GM23248 (cell line): ENCODE results near the gene ZNF789. TPM values are rescaled to one million over a fixed set of nuclear protein-coding genes. Genes with fewer than 3 reads are reported as not detected.

Source experiments
- DNase-seq: peaks from one replicate; pipeline ENCODE4 v3.0.0-alpha.2; 2015
- H2AFZ ChIP-seq: fragments of 200-600 bp; sonication (generic); 2 replicates; pipeline ENCODE4 v1.6.1; 2016; ENCODE audit warnings: antibody characterized with exemption
- H3F3A ChIP-seq: fragments of 200-600 bp; sonication (generic); 2 replicates; pipeline ENCODE4 v1.6.1; 2016; ENCODE audit warnings: mild to moderate bottlenecking, antibody characterized with exemption, mixed run types; ENCODE audit not compliant: insufficient read depth
- H3K27ac ChIP-seq: fragments of 200-600 bp; sonication (generic); 2 replicates; pipeline ENCODE4 v1.5.1; 2016; ENCODE audit warnings: mild to moderate bottlenecking
- H3K27me3 ChIP-seq: fragments of 200-600 bp; sonication (generic); replicated peaks from 2 replicates; pipeline ENCODE4 v1.6.1; 2016; ENCODE audit warnings: mild to moderate bottlenecking; ENCODE audit not compliant: insufficient read depth
- H3K36me3 ChIP-seq: fragments of 200-600 bp; sonication (generic); 2 replicates; pipeline ENCODE4 v1.6.1; 2016; ENCODE audit warnings: low read depth, mild to moderate bottlenecking
- H3K4me1 ChIP-seq: fragments of 200-600 bp; sonication (generic); 2 replicates; pipeline ENCODE4 v1.6.1; 2016; ENCODE audit warnings: mild to moderate bottlenecking; ENCODE audit not compliant: insufficient read depth
- H3K4me2 ChIP-seq: fragments of 200-600 bp; sonication (generic); one replicate; pipeline ENCODE4 v1.6.1; 2016; ENCODE audit warnings: mild to moderate bottlenecking; ENCODE audit not compliant: unreplicated experiment
- H3K4me3 ChIP-seq: fragments of 200-600 bp; sonication (generic); 2 replicates; pipeline ENCODE4 v1.5.1; 2016; ENCODE audit warnings: mild to moderate bottlenecking
- H3K79me2 ChIP-seq: fragments of 200-600 bp; sonication (generic); 2 replicates; pipeline ENCODE4 v1.6.1; 2016; ENCODE audit warnings: mild to moderate bottlenecking; ENCODE audit not compliant: insufficient read depth
- H3K9ac ChIP-seq: fragments of 200-600 bp; sonication (generic); 2 replicates; pipeline ENCODE4 v1.6.1; 2016; ENCODE audit warnings: mild to moderate bottlenecking
- H3K9me2 ChIP-seq: fragments of 200-600 bp; sonication (generic); 2 replicates; pipeline ENCODE4 v1.6.1; 2016; ENCODE audit warnings: mixed run types, mild to moderate bottlenecking, moderate library complexity; ENCODE audit not compliant: insufficient read depth
- H3K9me3 ChIP-seq: fragments of 200-600 bp; sonication (generic); one replicate; pipeline ENCODE4 v1.6.1; 2017; ENCODE audit warnings: low read depth
- H4K20me1 ChIP-seq: fragments of 200-600 bp; sonication (generic); 2 replicates; pipeline ENCODE4 v1.6.0; 2016; ENCODE audit not compliant: insufficient read depth
- EZH2 ChIP-seq: fragments of 200-600 bp; sonication (generic); IDR thresholded peaks from 2 replicates; pipeline ENCODE4 v1.6.1; 2018; ENCODE audit warnings: antibody characterized with exemption, mild to moderate bottlenecking; ENCODE audit not compliant: insufficient read depth, poor library complexity, severe bottlenecking
- EZH2phosphoT487 ChIP-seq: fragments of 200-600 bp; sonication (generic); IDR thresholded peaks from 2 replicates; pipeline ENCODE4 v1.6.1; 2018; ENCODE audit warnings: antibody characterized with exemption, moderate library complexity, mild to moderate bottlenecking, low read depth; ENCODE audit not compliant: insufficient read depth
- WGBS, 2 experiments: methylation state at CpG; one replicate each; pipeline ENCODE4 v1.1.6; 2015 to 2017; ENCODE audit warnings: low lambda C conversion rate in 2 of 2, low coverage in 1 of 2; ENCODE audit errors: missing lambda C conversion rate in 2 of 2; 5-methylcytosine and 5-hydroxymethylcytosine counted together
- in situ Hi-C: fragments of 300-500 bp; cut with MboI; formaldehyde crosslinking; loops from 2 replicates; pipeline ENCODE4 v1.15.0; 2020
- polyA plus RNA-seq: library from polyadenylated mRNA; unstranded; fragments of >200 nt; fragmentation: Nextera tagmentation; extraction: Ambion mirVana; gene quantifications from 2 replicates; pipeline ENCODE4 v1.2.1, GENCODE V29; 2016
- total RNA-seq: library from RNA; depleted of rRNA; stranded (reverse); fragments of >200 nt; shearing (Covaris generic); gene quantifications from 2 replicates; pipeline ENCODE4 v1.2.3, GENCODE V29; 2014; rRNA removed

Gene ZNF789
- total and polyA plus RNA-seq, 2 experiments from 2014 or later: 5.3 to 8.5 TPM

- Histone ChIP-seq H3K36me3 (peaks cover 23% of the 10 kb centered on the region; the same call in 1 of the 2 replicates), H3K79me2 (peaks cover 7% of the 10 kb centered on the region; the same call in 1 of the 2 replicates), H3K9me3 (no peaks in the 10 kb centered on the region), H4K20me1 (no peaks in the 10 kb centered on the region), H2AFZ (no peak overlapping the region), H3K27ac (no peak overlapping the region), H3K4me2 (no peak overlapping the region), H3K4me3 (no peak overlapping the region), H3K9ac (no peak overlapping the region), H3F3A (no peaks in the 10 kb centered on the region), H3K4me1 (no peaks in the 10 kb centered on the region), H3K9me2 (no peaks in the 10 kb centered on the region), H3K27me3 (no peaks in the 10 kb centered on the region)
- in situ Hi-C loops: no loop called here
- DNase-seq: no peak
- 94 to 96% methylated on average over 3 of the region's 3 CpGs for WGBS, 2 experiments
- TF ChIP-seq EZH2 (no peak), EZH2phosphoT487 (no peak)
Observed at GRCh38 chr7:99521399-99521798, 48.7 kb downstream of the ZNF789 start.

DNA sequence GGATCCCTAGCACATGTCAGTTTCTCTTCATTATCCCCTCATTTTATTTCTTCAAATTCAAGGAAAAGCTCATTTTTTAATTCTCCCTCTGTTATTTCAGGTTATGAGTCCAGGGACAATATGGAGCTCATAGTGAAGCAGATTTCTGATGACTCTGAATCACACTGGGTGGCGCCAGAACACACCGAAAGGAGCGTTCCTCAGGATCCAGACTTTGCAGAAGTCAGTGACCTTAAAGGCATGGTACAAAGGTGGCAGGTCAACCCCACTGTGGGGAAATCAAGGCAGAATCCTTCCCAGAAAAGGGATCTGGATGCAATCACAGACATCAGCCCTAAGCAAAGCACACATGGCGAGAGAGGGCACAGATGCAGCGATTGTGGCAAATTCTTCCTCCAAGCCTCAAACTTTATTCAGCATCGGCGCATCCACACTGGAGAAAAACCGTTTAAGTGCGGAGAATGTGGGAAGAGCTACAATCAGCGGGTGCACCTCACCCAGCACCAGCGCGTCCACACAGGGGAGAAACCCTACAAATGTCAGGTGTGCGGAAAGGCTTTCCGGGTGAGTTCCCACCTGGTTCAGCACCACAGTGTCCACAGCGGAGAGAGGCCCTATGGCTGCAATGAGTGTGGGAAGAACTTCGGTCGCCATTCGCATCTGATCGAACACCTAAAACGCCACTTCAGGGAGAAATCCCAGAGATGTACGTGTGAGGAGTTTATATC lies 53.2 kb downstream of the ZNF789 start:
- no peaks in the 10 kb centered on the region for H3F3A ChIP-seq
- H3K9me3 ChIP-seq: peaks cover 4% of the 10 kb centered on the region
- H3K79me2 ChIP-seq: peaks cover 11% of the 10 kb centered on the region
- H3K9ac ChIP-seq: no peak overlapping the region
- TF ChIP-seq EZH2phosphoT487 (no peak), EZH2 (no peak)
- no peaks in the 10 kb centered on the region for H4K20me1 ChIP-seq
- H3K4me1 ChIP-seq: no peaks in the 10 kb centered on the region
- H3K9me2 ChIP-seq: no peaks in the 10 kb centered on the region
- DNase-seq: peak; percentile 32
- no peaks in the 10 kb centered on the region for H3K27me3 ChIP-seq
- no peak overlapping the region for H2AFZ ChIP-seq
- in situ Hi-C loops: no loop called here
- H3K4me2 ChIP-seq: no peak overlapping the region
- WGBS, 2 experiments: 94 to 95% methylated on average over 21 of the region's 21 CpGs
- H3K27ac ChIP-seq: no peak overlapping the region
- peaks cover 49% of the 10 kb centered on the region for H3K36me3 ChIP-seq
- no peak overlapping the region for H3K4me3 ChIP-seq

DNA sequence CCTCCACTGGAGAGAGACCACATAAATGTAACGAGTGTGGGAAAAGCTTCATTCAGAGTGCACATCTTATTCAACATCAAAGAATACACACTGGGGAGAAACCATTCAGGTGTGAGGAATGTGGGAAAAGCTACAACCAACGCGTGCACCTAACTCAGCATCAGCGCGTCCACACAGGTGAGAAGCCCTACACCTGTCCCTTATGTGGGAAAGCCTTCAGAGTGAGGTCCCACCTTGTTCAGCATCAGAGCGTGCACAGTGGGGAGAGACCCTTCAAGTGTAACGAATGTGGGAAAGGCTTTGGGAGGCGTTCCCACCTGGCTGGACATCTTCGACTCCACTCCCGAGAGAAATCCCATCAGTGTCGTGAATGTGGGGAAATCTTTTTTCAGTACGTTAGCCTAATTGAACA lies 58.7 kb downstream of the ZNF789 start:
- H3K4me1 ChIP-seq: no peaks in the 10 kb centered on the region
- WGBS, 2 experiments: 97 to 99% methylated on average over 12 of the region's 12 CpGs
- no peak overlapping the region for H3K27ac ChIP-seq
- H3K4me2 ChIP-seq: no peak overlapping the region
- no peak overlapping the region for H2AFZ ChIP-seq
- no peaks in the 10 kb centered on the region for H3K9me2 ChIP-seq
- in situ Hi-C loops: no loop called here
- H3K9me3 ChIP-seq: peaks cover 21% of the 10 kb centered on the region
- no peak for TF ChIP-seq EZH2phosphoT487
- TF ChIP-seq EZH2: no peak
- no peak overlapping the region for H3K9ac ChIP-seq
- peaks cover 22% of the 10 kb centered on the region for H3K79me2 ChIP-seq
- H4K20me1 ChIP-seq: no peaks in the 10 kb centered on the region
- peaks cover 67% of the 10 kb centered on the region for H3K36me3 ChIP-seq
- no peaks in the 10 kb centered on the region for H3F3A ChIP-seq
- no peaks in the 10 kb centered on the region for H3K27me3 ChIP-seq
- no peak overlapping the region for H3K4me3 ChIP-seq
- peak; percentile 21 for DNase-seq

DNA sequence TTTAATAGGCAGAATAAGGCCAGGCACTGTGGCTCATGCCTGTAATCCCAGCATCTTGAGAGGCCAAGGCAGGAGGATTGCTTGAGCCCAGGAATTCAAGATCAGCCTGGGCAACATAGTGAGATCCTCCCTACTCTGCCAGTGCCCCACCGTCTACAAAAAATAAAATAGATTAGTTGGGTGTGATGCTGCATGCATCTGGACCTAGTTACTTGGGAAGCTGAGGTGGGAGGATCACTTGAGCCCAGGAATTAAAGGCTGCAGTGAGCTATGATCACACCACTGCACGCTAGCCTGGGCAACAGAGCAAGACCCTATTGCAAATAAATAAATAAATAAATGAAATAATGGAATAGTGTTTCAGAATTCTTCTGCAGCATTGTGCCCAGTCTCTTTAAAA lies 63.0 kb downstream of the ZNF789 start:
- Histone ChIP-seq H2AFZ (no peak overlapping the region), H3K27ac (no peak overlapping the region), H3K9me2 (no peaks in the 10 kb centered on the region), H3K79me2 (0 out of 2 replicates have a peak, but pooled peaks cover 12% of the 10 kb centered on the region), H3K27me3 (no peaks in the 10 kb centered on the region), H3K4me2 (no peak overlapping the region), H3K4me1 (no peaks in the 10 kb centered on the region), H3F3A (no peaks in the 10 kb centered on the region), H4K20me1 (no peaks in the 10 kb centered on the region), H3K9me3 (peaks cover 19% of the 10 kb centered on the region), H3K36me3 (peaks cover 35% of the 10 kb centered on the region), H3K4me3 (no peak overlapping the region), H3K9ac (no peak overlapping the region)
- no peak for DNase-seq
- TF ChIP-seq EZH2phosphoT487: no peak
- no peak for TF ChIP-seq EZH2
- in situ Hi-C loops: no loop called here
- WGBS, 2 experiments: 98 to 100% methylated on average over 2 of the region's 2 CpGs

Other genes starting within 250 kb of the ZNF789 start
- not detected in 2 replicates for gene MYH16, start 200.1 kb upstream of the ZNF789 start, total RNA-seq
- gene MYH16, start 200.1 kb upstream of the ZNF789 start, polyA plus RNA-seq: not detected in 2 replicates
- gene ARPC1A, start 147.0 kb upstream of the ZNF789 start, total RNA-seq: 155 and 209 TPM in 2 replicates
- 294 and 312 TPM in 2 replicates for gene ARPC1A, start 147.0 kb upstream of the ZNF789 start, polyA plus RNA-seq
- gene ARPC1B, start 98.2 kb upstream of the ZNF789 start, total RNA-seq: 485 and 630 TPM in 2 replicates
- 599 and 639 TPM in 2 replicates for gene ARPC1B, start 98.2 kb upstream of the ZNF789 start, polyA plus RNA-seq
- gene PDAP1, start 64.3 kb upstream of the ZNF789 start, total RNA-seq: 91.3 and 141 TPM in 2 replicates
- gene PDAP1, start 64.3 kb upstream of the ZNF789 start, polyA plus RNA-seq: 91.0 and 95.5 TPM in 2 replicates
- 71.8 and 79.4 TPM in 2 replicates for gene BUD31, start 63.9 kb upstream of the ZNF789 start, total RNA-seq
- 316 and 318 TPM in 2 replicates for gene BUD31, start 63.9 kb upstream of the ZNF789 start, polyA plus RNA-seq
- 5.2 and 13.7 TPM in 2 replicates for gene PTCD1, start 34.1 kb upstream of the ZNF789 start, total RNA-seq
- 2.6 and 2.8 TPM in 2 replicates for gene PTCD1, start 34.1 kb upstream of the ZNF789 start, polyA plus RNA-seq
- gene CPSF4, start 33.9 kb upstream of the ZNF789 start, total RNA-seq: 21.2 and 44.9 TPM in 2 replicates
- 16.4 and 19.5 TPM in 2 replicates for gene CPSF4, start 33.9 kb upstream of the ZNF789 start, polyA plus RNA-seq
- 1,746 and 2,237 TPM in 2 replicates for gene ATP5MF, start 6.7 kb upstream of the ZNF789 start, total RNA-seq
- 719 and 722 TPM in 2 replicates for gene ATP5MF, start 6.7 kb upstream of the ZNF789 start, polyA plus RNA-seq
- 17.3 and 24.3 TPM in 2 replicates for gene ZNF394, start 27.4 kb downstream of the ZNF789 start, total RNA-seq
- 16.8 and 17.6 TPM in 2 replicates for gene ZNF394, start 27.4 kb downstream of the ZNF789 start, polyA plus RNA-seq
- gene ZKSCAN5, start 31.8 kb downstream of the ZNF789 start, total RNA-seq: 10.7 and 12.0 TPM in 2 replicates
- gene ZKSCAN5, start 31.8 kb downstream of the ZNF789 start, polyA plus RNA-seq: 6.3 and 6.4 TPM in 2 replicates
- gene FAM200A, start 79.2 kb downstream of the ZNF789 start, total RNA-seq: 6.2 and 9.2 TPM in 2 replicates
- gene FAM200A, start 79.2 kb downstream of the ZNF789 start, polyA plus RNA-seq: 6.2 and 8.2 TPM in 2 replicates
- gene ZNF655, start 85.8 kb downstream of the ZNF789 start, total RNA-seq: 54.6 and 70.0 TPM in 2 replicates
- 36.5 and 37.2 TPM in 2 replicates for gene ZNF655, start 85.8 kb downstream of the ZNF789 start, polyA plus RNA-seq
- gene TMEM225B, start 125.4 kb downstream of the ZNF789 start, total RNA-seq: not detected in 2 replicates
- gene TMEM225B, start 125.4 kb downstream of the ZNF789 start, polyA plus RNA-seq: 0.24 and 0.44 TPM in 2 replicates
- 7.2 and 9.7 TPM in 2 replicates for gene ZSCAN25, start 144.1 kb downstream of the ZNF789 start, total RNA-seq
- gene ZSCAN25, start 144.1 kb downstream of the ZNF789 start, polyA plus RNA-seq: 6.4 and 6.5 TPM in 2 replicates
- not detected in 2 replicates for gene CYP3A5, start 207.1 kb downstream of the ZNF789 start, total RNA-seq
- gene CYP3A5, start 207.1 kb downstream of the ZNF789 start, polyA plus RNA-seq: 0.26 and 0.33 TPM in 2 replicates